Right cardiac atrium (tissue), 5 donors: ENCODE results near the gene CDK8. TPM values are rescaled to one million over a fixed set of nuclear protein-coding genes. Genes with fewer than 3 reads are reported as not detected.

ENCODE experiments used
- ATAC-seq, 2 donors: fragments of 200-7000 bp; cut with Tn5 transposase; one replicate each; pipeline versions ENCODE4 v1.8.0 to v1.9.1; 2020; ENCODE audit warnings: moderate library complexity in 2 of 2, mild to moderate bottlenecking in 1 of 2
- DNase-seq, 3 donors: peaks; one replicate each; pipeline ENCODE4 v3.0.0-alpha.2; 2020
- H3K27ac ChIP-seq: one replicate; pipeline ENCODE4 v1.5.1; 2013; ENCODE audit warnings: mild to moderate bottlenecking, low read length, control low read depth, moderate library complexity
- H3K27me3 ChIP-seq: one replicate; pipeline ENCODE4 v1.6.1; 2013; ENCODE audit not compliant: control insufficient read depth, insufficient read depth
- H3K4me1 ChIP-seq: one replicate; pipeline ENCODE4 v1.6.1; 2013; ENCODE audit warnings: low read length; ENCODE audit not compliant: control insufficient read depth, insufficient read depth
- H3K4me3 ChIP-seq: one replicate; pipeline ENCODE4 v1.5.1; 2013; ENCODE audit warnings: low read length, control low read depth
- H3K9me3 ChIP-seq: one replicate; pipeline ENCODE4 v1.6.1; 2013; ENCODE audit warnings: low read length; ENCODE audit not compliant: control insufficient read depth
- WGBS: extraction: QIAGEN DNeasy Blood & Tissue Kit; methylation state at CpG from one replicate; pipeline ENCODE4 v1.1.7; 2013; 5-methylcytosine and 5-hydroxymethylcytosine counted together
- intact Hi-C, 4 donors: fragments of 100-400 bp; cut with DNase I; formaldehyde crosslinking; loops; one replicate each; pipeline versions ENCODE4 v1.11.0 to v1.14.0; 2022 to 2023
- polyA plus RNA-seq: library from polyadenylated mRNA; stranded (reverse); fragments of 200-250 nt; gene quantifications from one replicate; pipeline ENCODE4 v1.2.3, GENCODE V29; 2013
- total RNA-seq, 4 donors: library from RNA; stranded (reverse); fragmentation: NEBNext Ultra II Directional; extraction: Animal tissue kit (Norgen Biotek cat#: 25700); gene quantifications; one replicate each; pipeline ENCODE4 v1.2.1, GENCODE V29; 2021
- donor health status: healthy with polysubstance abuse.
- donor health status: DM: no; HTN: yes; CAD: no.
- donor health status: DM: no; HTN: no; CAD: no.
- donor health status: DM: no; HTN: yes; CAD: no; lungs with severe emphysema.
- donor health status: DM: yes; HTN: yes; CAD: no.

CDK8 gene
- total and polyA plus RNA-seq, 5 donors: 6.1 to 13.6 (median 11.4) TPM

DNA sequence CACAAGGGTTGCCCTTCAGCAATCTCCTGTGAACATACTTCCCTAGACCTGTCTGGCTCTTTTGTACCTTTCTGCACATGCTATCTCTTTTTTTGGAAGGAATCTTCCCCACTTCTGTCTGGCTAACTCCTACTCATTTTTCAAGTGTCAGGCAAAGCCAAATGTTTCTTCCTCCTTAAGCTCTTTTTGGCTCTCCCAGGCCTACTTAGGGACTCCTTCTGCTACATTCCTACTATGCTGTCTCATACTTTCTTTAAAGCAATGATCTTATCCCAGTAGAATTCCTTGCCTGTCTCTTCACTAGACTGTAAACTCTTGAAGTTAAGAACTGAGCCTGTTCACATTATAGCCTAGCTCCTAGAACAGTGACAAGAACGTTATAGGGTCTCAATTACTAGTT lies 188.6 kb downstream of the CDK8 start:
- H3K4me3 ChIP-seq: no peak overlapping the region
- peak; percentile 31 to 52 for ATAC-seq
- no peak overlapping the region for H3K27ac ChIP-seq
- no peak for DNase-seq
- no peaks in the 10 kb centered on the region for H3K9me3 ChIP-seq
- intact Hi-C loops: no loop called here
- H3K4me1 ChIP-seq: no peaks in the 10 kb centered on the region
- H3K27me3 ChIP-seq: no peaks in the 10 kb centered on the region
- 40% methylated on average over 1 of the region's 1 CpG for WGBS

DNA sequence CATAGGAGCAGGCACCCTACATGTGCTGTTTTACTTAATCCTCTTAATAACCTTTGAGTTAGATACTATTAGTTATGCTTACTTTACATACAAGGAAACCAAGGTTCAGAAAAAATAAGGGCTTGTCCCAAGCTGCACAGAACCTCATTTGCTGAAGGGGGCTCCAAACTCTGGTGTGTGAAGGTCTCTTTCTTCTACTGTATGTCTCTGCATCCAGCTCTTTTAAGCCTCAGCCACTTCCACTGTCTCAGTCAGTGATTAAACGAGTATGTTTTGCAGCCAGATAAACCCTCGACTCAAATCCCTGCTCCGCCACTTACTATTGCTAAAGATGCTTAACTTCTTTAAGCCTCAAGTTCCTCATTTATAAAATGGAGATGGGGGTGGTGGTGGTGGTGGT lies 191.2 kb downstream of the CDK8 start:
- DNase-seq: no peak
- Histone ChIP-seq H3K9me3 (no peaks in the 10 kb centered on the region), H3K4me3 (no peak overlapping the region), H3K27ac (no peak overlapping the region), H3K4me1 (no peaks in the 10 kb centered on the region), H3K27me3 (no peaks in the 10 kb centered on the region)
- intact Hi-C loops: no loop called here
- 64% methylated on average over 3 of the region's 3 CpGs for WGBS
- ATAC-seq: no peak

DNA sequence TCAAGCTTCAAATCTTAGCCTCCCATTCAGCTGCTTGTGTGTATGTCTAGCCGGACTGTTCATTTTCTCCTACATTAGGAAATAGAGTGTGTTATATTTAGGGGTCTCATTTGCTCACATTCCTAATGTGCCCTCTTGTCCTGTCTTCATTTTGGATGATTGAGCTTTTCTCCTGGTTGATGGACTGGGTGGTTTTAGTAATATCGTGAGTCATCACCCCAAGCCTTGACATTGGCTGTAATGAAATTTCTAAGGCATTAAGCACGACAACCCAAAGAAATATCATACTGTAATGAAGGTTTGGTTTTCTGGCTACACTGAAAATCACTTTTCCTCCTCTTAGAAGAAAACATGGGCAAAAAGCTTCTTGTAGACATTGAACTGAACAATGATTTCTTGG lies 192.8 kb downstream of the CDK8 start:
- DNase-seq: no peak
- Histone ChIP-seq H3K27ac (no peak overlapping the region), H3K9me3 (no peaks in the 10 kb centered on the region), H3K4me3 (no peak overlapping the region), H3K27me3 (no peaks in the 10 kb centered on the region), H3K4me1 (no peaks in the 10 kb centered on the region)
- intact Hi-C loops: no loop called here
- 91% methylated on average over 3 of the region's 3 CpGs for WGBS
- ATAC-seq: no peak

DNA sequence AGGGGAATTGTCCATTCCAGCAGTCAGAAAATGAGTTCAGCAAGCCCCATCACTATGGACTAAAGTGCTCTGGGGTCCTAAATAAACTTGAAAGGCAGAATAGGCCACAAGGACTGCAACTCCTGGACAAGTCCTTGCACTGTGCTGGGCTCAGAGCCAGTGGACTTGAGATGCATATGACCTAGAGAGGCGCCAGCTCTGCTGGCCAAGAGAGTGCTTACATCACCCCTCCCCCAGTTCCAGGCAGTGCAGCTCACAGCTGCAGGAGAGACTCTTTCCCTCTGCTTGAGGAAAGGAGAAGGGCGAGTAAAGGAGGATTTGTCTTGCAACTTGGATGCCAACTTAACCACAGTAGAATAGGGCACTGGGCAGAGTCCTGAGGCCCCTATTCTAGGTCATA lies 194.1 kb downstream of the CDK8 start:
- Histone ChIP-seq H3K27me3 (no peaks in the 10 kb centered on the region), H3K4me3 (no peak overlapping the region), H3K9me3 (no peaks in the 10 kb centered on the region), H3K27ac (no peak overlapping the region), H3K4me1 (no peaks in the 10 kb centered on the region)
- no peak for ATAC-seq
- intact Hi-C loops: no loop called here
- no peak for DNase-seq
- WGBS: 72% methylated on average over 2 of the region's 2 CpGs

DNA sequence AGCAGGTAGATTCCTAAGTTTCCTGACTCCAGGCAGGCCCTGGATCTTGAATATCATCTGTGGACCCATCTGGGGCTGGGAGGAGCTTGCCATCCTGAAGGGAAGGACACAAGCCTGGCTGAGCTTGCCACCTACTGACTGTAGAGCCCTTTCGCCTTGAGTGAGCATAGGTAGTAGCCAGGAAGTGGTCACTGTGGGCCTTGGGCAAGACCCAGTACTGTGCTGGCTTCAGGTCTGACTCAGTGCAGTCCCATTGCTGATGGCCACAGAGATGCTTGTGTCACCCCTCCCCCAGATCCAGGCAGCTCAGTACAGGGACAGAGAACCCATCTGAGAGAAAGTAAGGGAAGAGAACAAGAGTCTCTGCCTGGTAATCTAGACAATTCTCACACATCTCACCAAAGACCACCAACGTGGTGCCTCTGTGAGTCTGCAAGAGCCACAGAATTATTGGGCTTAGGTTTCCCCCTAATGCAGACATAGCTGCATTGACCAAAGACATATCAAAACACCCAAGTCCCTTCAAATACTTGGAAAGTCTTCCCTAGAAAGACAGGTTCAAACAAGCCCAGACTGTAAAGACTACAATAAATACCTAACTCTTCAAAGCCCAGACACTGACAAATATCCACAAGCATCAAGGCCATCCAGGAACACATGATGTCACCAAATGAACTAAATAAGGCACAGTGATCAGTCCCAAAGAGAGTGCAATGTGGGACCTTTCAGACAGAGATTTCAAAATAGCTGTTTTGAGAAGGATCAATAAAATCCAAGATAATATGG lies 195.3 kb downstream of the CDK8 start:
- Histone ChIP-seq H3K27me3 (no peaks in the 10 kb centered on the region), H3K4me1 (no peaks in the 10 kb centered on the region), H3K4me3 (no peak overlapping the region), H3K27ac (no peak overlapping the region), H3K9me3 (no peaks in the 10 kb centered on the region)
- no peak for ATAC-seq
- intact Hi-C loops: no loop called here
- DNase-seq: no peak
- WGBS: 76% methylated on average over 2 of the region's 2 CpGs

Other genes starting within 250 kb of the CDK8 start
- under 1 TPM in 3 of 4 donors, not detected in 1; 0.12 to 0.34 (median 0.22) TPM for gene SHISA2, start 202.1 kb upstream of the CDK8 start, total RNA-seq
- 0.07 TPM for gene SHISA2, start 202.1 kb upstream of the CDK8 start, polyA plus RNA-seq
- gene RNF6, start 31.8 kb upstream of the CDK8 start, total RNA-seq: 10 to 100 TPM; 21.5 to 24.7 (median 21.8) TPM
- gene RNF6, start 31.8 kb upstream of the CDK8 start, polyA plus RNA-seq: 11.1 TPM